NK-92 (cell line): ENCODE results near the gene ZBTB20.

Experiments
- DNase-seq: peaks from one replicate; lab custom pipeline; 2025; ENCODE audit not compliant: unreplicated experiment; lab: John Stamatoyannopoulos, UW

Gene ZBTB20

DNA sequence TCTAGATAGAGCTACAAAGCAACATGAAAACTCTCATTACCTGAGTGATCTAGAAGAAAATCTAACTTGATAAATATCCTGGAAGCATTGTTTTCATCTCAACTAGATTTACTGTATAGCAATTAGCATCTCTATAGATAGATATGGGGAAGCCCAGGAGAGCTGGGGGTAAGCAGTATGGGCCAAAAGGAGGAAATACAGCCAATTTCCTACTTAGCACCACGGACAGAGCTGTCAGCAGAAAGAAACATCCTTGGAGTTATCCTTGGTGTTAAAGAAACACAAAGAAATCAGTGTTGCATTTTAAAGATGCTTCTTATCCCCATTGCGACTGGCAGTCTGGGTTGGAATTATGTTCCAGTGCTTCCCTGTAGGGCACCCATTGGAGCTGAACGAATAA is 727.0 kb downstream of the ZBTB20 start:
- DNase-seq, result no peak

- DNase-seq, result no peak
Measured at GRCh38 chr3:114418724-114419543, 728.2 kb downstream of the ZBTB20 start.

DNA sequence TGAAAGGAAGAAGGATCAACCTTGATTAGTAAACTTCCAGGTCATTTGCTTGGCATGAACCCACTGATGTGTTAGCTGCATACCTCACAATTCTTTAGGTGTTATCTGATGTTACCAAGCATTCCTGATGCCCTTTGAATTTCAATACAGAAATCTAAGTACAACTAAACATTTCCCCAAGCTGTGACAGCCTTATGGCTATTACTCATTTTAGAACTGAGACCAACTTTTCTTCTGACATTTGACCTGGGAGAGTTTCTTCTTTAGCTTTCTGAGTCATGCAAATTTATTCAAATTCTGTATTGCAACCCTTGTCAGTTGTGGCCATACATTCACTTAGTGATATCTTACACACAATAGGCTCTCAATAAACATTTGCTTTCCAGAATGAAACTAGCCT is 729.0 kb downstream of the ZBTB20 start:
- DNase-seq, result no peak

- no peak for DNase-seq
Measured at GRCh38 chr3:114417675-114418074, 729.4 kb downstream of the ZBTB20 start.

- no peak for DNase-seq
Measured at GRCh38 chr3:114417265-114417664, 729.8 kb downstream of the ZBTB20 start.

DNA sequence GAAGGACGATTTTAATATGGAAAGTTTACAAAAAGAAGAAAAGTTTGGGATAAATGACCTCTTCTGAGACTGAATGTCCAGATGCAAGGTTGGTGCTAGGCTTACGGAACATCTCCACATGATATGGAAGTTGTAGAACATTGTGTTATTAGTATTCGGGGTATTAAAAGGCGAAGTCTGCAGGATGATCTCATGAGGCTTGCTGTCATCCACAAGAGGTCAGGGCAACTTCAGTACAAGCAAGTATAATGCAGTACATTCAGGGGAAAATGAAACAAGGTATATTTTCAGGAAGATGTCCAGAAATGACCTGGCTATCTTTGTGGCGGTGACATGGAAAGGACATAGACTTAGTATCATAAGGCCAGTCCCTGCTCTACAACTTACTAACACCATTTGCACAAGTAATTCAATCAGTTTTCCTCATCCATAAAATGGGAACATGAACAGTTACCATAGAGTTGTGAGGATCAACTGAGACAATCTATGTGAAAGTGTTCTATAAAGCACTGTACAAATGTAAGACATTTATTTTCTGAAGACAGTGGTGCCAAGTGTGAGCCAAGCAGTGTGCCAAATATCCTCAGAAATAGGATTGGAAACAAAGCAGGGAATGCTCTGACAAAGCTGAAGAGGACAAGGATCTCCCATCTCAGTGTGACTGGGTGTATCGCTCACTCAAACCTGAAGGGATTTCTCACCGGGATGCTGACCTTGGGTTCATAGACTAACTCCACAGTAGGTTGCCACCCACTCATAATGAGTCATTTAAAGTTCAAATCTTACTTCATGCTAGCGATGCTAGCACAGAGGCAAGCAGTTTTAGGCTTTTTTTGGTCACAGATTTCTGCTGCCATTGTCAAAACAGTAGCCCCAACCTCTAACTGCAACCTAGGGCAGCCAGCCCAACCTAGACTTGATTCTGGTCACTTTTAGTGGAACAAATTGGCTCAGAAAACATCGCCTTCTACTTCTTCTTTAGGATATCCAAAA is 735.0 kb downstream of the ZBTB20 start:
- DNase-seq, result no peak

GRCh38 chr3:114411190-114411668 is 735.9 kb downstream of the ZBTB20 start:
- DNase-seq, result no peak

DNA sequence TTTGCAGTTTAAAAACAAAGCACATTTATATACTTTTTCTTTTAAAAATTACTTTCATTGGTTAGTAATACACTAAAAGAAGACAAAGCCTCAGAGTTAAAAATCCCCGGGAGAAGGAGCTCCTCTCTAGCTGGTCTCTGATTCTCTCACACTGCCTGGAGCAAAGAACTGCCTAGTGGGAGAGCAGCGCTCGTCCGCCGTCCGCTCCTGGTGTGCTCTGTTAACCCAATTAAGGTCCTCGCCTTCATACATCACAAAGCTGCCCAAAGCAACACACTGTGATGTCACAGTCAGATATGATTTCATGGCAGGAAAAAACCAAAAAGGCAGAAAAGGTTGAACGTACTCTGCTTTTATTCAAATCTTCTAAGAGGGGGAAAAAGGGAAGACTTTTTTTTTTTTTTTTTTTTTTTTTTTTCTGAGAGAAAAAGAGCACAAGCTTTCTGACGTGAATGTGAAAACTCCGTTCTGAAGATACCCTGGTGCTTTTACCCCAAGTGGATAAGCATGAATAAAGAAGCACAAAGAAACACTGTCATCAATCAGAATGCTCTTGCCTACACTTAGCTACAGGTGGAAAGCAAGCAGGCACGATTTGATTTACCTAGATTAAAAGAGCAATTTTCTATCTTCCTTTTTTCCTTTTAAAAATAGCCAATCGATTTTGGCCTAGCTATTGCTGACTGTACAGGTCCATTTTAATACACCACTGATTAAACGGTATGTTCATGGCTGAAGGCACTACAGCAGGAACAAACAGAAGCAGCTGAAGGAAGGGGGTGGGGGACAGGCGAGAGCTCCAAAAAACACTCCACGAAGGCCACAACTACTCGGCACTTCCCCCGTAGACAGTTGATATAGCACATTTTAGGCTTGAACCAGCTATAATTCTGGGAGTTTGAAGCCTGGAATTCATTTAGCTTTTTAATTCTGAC is 738.1 kb downstream of the ZBTB20 start:
- no peak for DNase-seq

- no peak for DNase-seq
Measured at GRCh38 chr3:114406922-114407321, 740.2 kb downstream of the ZBTB20 start.

GRCh38 chr3:114406286-114406685 is 740.8 kb downstream of the ZBTB20 start:
- DNase-seq, result no peak

- DNase-seq, result no peak
Measured at GRCh38 chr3:114405202-114405990, 741.7 kb downstream of the ZBTB20 start.

- no peak for DNase-seq
Measured at GRCh38 chr3:114404590-114404989, 742.5 kb downstream of the ZBTB20 start.

DNA sequence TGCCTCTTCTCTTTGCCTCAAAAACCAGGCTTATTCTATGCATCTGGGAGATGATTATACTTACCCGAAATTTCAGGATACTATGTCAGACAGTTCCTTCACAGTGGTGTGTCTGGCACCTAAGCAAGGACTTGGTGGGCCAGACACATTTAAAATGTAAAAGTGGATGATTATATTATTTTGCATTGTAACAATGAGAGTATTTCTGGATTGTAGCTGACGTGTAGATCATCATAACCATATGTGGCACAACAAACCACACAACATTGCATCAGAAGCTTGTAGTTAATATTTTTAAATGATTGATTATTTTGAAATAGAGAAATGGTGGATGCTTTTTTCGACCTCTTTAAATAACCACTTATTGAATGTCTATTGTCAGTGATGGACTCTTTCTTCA is 744.2 kb downstream of the ZBTB20 start:
- no peak for DNase-seq

DNA sequence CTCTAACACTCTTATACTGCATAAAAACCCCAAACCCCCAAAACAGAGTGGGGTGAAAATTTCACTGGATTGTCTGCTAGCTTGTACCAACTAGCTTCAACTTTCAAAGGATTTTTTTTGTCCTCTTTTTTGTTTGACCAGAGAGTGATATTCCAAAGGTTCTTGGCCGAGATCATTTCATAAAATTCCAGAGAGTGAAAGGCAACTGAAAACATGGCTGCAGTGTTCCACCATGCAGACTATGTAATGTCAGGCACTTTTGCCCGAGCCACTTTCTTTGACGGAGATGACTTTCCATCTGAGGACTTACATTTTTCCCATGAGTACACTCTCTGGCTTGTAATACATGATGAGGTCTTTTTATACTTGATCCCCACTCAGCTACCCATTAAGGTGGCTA is 745.7 kb downstream of the ZBTB20 start:
- DNase-seq, result no peak

DNA sequence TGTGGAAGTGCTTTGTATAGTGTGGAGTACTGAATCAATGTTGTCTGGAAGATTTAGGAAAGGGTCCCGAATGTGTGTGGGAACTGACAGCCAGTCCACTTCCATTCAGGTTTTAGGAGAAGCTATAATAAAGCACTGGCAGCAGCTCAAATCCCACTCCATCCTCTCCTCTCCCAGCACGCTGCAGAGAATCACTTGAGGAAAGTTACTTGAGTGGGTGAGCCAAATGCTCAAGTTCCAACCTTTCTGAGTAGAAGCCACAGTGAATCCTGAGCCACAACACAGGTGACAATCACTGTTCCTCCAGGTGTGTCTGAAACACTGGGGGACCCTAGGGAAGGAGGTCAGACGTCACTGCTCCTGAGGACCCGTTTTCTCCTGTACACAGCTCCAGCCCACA is 746.7 kb downstream of the ZBTB20 start:
- no peak for DNase-seq

- DNase-seq, result no peak
Measured at GRCh38 chr3:114394551-114394950, 752.5 kb downstream of the ZBTB20 start.

DNA sequence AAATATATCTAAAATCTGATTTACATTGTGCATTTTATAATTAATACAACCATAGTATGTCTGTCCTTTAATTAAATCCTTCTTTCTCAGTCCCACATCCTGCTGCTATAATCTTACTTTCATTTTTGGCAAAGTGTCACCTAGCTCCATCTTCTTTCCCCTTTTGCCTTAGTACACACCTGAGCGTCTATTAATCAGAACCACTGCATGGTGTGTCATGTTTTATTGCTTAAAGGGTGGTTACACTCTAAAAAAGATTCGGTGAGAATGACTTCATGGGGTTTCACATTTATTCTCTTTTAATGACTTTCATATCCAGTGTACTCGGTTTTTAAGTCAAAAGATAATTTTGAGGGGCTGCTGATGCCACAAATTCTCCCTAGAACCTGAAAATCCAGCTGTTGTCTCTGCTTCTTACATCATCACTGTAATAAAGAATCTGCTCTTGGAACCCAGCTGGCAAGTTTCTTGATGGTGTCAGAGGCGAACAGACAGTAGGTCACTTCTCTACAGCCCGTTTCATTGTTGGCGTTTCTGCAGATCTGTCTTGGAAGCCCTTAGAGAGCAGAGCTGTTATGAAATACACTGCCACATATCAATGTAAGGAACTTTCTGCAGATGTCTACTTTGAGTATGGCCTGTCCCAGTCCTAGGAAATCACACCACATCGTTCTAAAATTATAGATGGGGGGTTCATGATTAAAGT is 753.6 kb downstream of the ZBTB20 start:
- no peak for DNase-seq

- no peak for DNase-seq
Measured at GRCh38 chr3:114392831-114393230, 754.3 kb downstream of the ZBTB20 start.

- DNase-seq, result no peak
Measured at GRCh38 chr3:114389156-114389555, 757.9 kb downstream of the ZBTB20 start.
